Measurements from ENCODE around the gene ANKRD37.

- no peak for TF ChIP-seq CTCF (conservative IDR thresholded peaks at IDR 0.05 in 1 of 2, IDR thresholded peaks at IDR 0.05 in 1 of 2; ENCODE audit: extremely low read depth in 1 of 2, insufficient read depth in 1 of 2, low read depth in 1 of 2, low read length in 2 of 2)
- TF ChIP-seq EZH2 (IDR thresholded peaks at IDR 0.05; ENCODE audit: borderline replicate concordance, low read length): no peak
Measured at GRCh38 chr4:185361872-185362271, 34.8 kb upstream of the ANKRD37 start.
